GM13977 (cell line): ENCODE data around the gene HPCAL4.

ENCODE experiments used
- DNase-seq: peaks from one replicate; pipeline ENCODE4 v3.0.0; 2012; ENCODE audit warnings: low spot score
- in situ Hi-C: fragments of 300-500 bp; cut with MboI; formaldehyde crosslinking; loops from one replicate; pipeline ENCODE4 v1.12.0; 2022; ENCODE audit warnings: low sequenced_read_pairs, low pct_unique_long_range_greater_than_20kb, mixed read lengths, inconsistent platforms; ENCODE audit not compliant: unreplicated experiment
- TF ChIP-seq, protein P1 (sequence below): IDR thresholded peaks from 2 replicates; pipeline ENCODE4 v1.5.1; 2012; ENCODE audit warnings: mild to moderate bottlenecking, control low read depth; ENCODE audit not compliant: insufficient read depth; ENCODE audit errors: extremely low read depth, missing control alignments

Gene HPCAL4

DNA sequence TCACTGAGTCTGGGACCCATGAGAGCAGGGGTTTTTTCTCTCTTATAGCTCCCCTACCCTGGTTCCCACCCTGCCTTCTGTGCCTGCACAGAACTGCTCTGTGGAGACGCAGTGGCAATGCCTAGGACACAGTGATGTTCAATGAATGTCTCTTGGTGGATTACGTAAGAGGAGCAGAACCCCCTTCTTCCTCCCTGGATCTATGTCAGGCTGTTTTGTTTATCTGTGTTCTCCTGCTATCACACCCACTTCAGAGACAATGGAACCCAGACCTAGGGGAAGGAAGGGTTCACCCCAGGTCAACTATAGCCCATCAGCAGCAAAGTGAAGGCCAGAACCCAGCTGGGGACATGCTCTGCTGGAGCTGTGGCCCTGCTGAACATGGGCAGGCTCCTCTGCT, 2.0 kb downstream of the HPCAL4 start:
- DNase-seq = no peak
- in situ Hi-C loops = no loop called here
- TF ChIP-seq, protein P1, sequence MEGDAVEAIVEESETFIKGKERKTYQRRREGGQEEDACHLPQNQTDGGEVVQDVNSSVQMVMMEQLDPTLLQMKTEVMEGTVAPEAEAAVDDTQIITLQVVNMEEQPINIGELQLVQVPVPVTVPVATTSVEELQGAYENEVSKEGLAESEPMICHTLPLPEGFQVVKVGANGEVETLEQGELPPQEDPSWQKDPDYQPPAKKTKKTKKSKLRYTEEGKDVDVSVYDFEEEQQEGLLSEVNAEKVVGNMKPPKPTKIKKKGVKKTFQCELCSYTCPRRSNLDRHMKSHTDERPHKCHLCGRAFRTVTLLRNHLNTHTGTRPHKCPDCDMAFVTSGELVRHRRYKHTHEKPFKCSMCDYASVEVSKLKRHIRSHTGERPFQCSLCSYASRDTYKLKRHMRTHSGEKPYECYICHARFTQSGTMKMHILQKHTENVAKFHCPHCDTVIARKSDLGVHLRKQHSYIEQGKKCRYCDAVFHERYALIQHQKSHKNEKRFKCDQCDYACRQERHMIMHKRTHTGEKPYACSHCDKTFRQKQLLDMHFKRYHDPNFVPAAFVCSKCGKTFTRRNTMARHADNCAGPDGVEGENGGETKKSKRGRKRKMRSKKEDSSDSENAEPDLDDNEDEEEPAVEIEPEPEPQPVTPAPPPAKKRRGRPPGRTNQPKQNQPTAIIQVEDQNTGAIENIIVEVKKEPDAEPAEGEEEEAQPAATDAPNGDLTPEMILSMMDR = no peak

DNA sequence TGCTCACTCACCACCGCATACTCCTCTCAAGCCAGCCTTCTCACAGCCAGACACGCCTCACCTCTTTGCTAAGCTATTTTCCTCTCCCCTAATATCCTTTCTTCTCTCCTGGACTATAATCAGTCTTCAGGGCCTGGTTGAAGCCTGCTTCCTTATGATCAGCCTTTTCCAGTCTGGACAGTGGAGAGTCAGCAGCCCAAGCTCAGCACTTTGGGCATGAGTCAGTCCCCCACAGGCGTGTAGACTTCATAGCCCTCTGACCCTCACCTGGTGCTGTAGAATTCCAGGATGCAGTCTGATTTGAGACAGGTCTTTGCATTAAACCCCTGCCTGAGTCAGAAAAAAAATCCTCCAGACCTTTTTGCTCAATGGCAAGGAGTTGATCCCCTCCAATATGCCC, 2.5 kb downstream of the HPCAL4 start:
- TF ChIP-seq, protein P1 = no peak
- no peak for DNase-seq
- in situ Hi-C loops = no loop called here

DNA sequence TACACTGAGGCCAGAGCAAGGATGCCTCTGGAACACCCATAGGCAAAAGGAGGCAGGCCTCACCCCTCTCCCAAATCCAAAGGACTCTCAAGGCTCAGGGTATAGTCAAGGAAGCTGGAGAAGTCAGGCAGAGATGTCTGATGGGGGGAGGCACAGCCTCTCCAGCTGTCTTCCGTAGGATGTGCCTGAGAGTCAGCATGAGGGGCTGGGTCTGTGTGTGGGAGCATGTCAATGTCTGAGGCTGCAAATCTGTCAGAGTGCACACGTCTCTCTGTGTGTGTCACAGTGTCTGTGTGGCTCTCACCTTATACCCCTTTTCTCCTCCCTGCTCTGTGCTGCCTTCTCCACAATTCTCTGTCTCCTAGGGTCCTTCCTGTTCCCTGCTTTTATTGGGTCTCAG, 4.0 kb downstream of the HPCAL4 start:
- no peak for DNase-seq
- TF ChIP-seq, protein P1 = no peak
- in situ Hi-C loops = no loop called here

DNA sequence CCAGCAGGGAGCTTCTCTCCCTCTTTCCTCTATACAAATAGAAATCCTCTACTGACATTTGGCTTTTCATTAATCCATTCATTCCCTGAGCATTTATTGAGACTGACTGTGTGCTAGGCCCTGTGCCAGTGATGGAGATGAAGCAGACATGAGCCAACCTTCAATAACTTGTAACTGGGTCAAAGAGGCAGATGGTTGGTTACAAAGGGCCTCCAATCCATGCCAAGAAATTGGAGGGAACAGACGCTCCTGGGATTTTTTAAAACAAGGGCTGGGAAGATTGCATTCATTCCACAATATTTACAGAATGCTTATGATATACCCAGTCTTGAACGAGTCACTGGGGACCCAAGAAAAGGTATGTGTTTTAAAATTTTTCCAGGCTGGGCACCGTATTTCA, 6.2 kb downstream of the HPCAL4 start:
- TF ChIP-seq, protein P1 = no peak
- in situ Hi-C loops = no loop called here
- no peak for DNase-seq

DNA sequence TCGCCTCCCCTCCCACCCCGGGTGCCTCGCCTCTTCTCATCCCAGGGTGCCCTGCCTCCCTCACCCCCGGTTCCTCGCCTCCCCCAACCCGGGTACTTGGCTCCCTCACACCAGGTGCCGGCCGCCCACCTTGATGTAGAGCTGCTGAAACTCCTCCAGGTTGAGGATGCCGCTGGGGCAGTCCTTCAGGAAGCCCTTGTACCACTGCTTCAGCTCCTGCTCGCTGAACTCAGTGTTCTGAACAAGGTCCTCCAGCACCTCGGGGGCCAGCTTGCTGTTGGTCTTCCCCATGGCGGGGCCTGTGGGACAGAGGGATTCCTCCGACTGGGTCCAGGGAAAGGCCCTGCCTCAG, 6.9 kb downstream of the HPCAL4 start:
- TF ChIP-seq, protein P1 = no peak

DNA sequence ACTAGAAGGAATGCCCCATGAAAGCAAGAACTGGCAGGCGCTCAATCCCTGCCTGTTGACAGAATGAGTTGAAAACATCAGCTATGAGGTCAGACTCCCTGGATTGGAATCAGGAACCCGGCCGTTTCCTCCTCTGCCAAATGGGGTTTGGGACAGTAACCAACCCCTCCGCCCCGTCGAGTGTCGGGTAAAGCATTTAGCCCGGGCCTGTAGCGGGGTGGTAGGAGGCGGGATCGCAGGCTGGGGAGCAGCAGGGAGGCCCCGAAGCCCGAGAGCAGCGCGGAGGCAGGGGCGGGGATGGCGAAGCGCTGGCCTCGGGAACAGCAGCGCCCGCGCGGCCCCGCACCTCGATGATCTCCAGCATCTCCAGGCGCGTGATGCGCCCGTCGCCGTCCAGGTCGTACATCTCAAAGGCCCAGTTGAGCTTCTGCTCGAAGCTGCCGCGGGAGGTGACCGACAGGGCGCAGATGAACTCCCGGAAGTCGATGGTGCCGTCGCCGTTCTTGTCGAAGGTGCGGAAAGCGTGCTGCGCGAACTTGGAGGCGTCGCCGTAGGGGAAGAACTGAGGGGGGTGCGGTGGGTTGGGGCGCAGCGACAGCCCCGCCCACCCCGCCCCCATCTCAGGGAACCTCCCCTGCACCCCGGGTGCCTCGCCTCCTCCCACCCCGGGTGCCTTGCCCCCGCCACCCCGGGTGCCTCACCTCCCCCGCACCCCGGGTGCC, 7.5 kb downstream of the HPCAL4 start:
- TF ChIP-seq, protein P1 = no peak
- DNase-seq = no peak
- in situ Hi-C loops = no loop called here

More for the DNA sequence above, 6.9 kb downstream of the HPCAL4 start:
- DNase-seq = no peak
- in situ Hi-C loops = no loop called here

DNA sequence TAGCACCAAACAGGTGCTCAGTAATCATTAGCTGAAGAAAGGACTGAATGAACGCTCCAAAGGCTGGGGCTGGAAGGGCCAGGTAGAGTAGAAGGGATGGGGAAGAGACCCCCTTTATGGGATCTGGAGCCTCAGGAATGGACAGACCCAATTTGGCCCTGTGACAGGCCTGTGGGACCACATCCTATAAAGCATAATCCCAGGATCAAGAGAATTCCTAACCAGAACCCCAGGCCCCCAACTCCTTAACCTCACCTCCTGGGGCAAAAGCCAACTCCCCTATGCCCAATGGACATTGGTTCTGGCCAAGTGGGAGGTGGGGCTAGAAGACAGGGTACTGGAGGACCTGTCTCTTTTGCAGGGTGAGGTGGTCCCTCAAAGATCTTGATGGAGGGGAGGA, 9.2 kb downstream of the HPCAL4 start:
- in situ Hi-C loops = no loop called here
- TF ChIP-seq, protein P1 = no peak
- DNase-seq = no peak
